ENCODE results near the gene SHROOM2.

SHROOM2 gene

DNA sequence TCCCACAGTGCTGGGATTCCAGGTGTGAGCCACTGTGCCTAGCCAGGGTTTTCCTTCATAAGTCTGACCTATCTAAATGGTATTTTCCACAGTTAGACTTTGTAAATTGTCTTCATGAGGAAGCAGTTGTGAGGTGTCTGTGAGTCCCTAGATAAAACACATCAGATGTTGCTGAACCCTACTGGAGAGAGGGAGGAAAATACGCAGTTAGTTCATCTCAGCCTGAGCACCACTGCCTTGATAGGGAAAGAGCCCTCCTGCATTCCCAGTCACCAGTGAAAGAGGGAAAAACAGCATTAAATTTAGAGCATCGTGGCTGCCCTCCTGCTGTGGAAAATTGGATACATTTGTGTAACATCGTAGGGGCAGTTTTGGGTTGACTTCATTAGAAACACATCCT, 149.2 kb downstream of the SHROOM2 start:
- in situ Hi-C loops (cut with MboI; ENCODE audit: low sequenced_read_pairs), result no loop called here

DNA sequence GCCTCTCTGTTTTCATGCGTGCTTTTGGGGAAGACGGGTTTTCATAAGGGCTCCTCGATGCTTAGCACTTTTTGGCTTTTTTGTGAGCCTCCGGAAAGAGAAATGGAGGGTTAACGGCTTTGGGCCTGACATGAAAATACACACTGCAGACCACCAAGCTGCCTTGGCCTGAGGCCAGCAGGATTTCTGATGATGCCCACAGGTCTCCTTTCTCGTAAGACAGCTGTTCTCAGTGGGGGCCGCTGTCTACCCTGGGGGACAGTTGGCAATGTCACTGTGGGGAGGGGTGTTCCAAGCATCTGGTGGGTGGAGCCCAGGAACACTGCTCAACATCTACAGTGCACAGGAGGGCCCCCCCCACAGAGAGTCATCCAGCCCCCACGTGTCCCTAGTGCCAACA, 151.5 kb downstream of the SHROOM2 start:
- in situ Hi-C loops (cut with MboI; ENCODE audit: low sequenced_read_pairs), result no loop called here

DNA sequence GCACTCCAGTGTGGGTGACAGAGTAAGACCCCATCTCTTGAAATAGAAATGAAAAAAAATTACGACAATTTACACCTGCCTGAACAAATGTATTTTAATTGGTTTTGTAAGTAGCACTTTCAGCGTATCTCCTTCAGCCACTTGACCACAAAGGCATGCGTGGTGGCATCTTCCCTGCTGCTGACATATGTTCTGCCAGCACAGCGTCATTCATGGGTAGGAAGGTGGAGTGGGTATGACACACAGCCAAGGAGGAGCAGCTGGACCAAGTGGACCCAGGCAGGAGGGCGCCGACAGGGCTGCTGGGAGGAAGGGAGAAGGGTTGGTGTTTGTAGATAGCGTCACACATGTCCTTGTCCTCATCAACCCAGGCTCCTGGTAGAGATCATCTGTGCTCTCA, 152.3 kb downstream of the SHROOM2 start:
- in situ Hi-C loops (cut with MboI; ENCODE audit: low sequenced_read_pairs), result no loop called here

DNA sequence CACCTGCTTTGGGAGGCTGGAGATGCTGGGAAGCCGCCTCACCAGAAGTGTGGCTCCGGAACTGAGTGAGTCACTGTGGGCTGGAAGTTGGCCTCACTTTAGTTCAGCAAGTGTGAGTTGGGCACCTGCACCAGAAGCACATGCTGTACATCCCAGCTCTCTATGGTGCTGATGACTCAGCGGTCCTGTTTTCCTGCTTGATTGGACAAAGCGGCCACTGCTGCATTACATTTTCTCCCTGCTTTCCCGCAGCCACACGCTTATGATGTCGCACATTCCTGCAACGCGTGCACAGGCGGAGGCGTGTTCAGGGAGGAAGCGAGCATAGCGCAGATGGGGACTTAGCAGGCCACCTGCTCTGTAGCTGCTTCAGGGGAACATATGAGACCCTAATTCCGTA, 154.2 kb downstream of the SHROOM2 start:
- in situ Hi-C loops (cut with MboI; ENCODE audit: low sequenced_read_pairs), result no loop called here

DNA sequence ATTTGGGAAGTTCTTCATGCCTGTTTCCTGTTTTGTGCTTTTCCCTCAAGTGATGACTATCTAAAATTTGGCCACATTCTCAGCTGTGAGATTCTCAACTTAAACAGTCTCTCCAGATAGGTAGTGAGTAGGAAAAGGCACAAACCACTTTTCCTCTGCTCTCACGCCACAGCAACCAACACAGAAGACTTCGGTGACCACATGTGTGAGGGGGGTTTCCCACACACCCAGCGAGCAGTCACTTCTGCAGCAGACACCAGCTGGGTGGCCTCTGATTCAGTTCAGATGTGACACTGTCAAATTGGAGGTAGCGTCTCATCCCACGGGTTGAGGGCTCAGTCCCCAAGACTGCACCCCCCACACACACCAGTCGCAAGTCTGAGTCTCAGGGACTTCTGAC, 155.9 kb downstream of the SHROOM2 start:
- in situ Hi-C loops (cut with MboI; ENCODE audit: low sequenced_read_pairs), result no loop called here

DNA sequence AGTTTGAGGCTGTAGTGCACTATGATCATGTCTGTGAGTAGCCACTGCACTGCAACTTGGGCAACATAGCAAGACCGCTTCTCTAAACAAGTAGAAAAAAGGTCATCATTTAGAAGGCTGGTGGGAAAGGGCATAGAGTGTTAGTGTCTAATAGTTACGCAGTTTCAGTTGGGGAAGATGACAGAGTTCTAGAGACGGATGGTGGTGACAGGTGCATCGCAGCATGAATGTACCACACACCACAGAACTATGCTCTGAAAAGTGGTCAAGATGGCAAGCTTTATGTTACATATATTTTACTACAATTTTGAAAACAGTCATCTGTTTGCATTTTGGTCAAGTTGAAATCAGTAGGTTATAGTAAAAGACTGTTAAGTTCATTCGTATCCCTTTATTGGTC, 157.2 kb downstream of the SHROOM2 start:
- in situ Hi-C loops (cut with MboI; ENCODE audit: low sequenced_read_pairs), result no loop called here

DNA sequence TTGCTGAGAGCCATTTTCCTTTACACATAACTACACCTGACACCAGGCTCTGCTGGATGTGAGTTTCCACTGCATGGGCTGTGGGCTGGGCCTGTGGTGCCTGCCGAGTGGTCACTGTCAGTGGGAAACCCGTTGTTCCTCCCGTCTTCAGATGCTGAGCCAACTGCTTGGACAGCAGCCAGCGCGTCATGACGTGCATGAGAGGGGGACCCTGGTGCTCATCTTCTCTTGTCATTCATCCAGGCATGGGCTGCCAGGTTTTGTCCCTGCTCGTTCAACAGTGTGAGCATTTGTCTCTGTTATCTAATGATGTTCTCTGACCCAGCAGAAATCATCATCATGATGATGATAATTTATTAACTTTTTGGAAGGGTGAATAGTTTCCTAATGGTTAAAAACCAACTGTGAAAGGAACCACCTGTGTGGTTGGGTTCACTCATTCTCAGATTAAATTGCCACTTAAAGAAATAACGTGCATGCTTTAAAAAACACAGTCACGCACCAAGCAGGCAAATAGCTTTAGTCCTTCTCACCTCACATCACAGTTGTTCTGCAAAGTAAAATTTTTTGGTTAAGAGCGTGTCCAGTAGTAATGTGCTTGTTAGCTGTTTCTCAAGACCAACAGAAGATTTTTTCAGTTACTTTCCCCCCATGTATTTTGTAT, 161.0 kb downstream of the SHROOM2 start:
- in situ Hi-C loops (cut with MboI; ENCODE audit: low sequenced_read_pairs), result no loop called here

DNA sequence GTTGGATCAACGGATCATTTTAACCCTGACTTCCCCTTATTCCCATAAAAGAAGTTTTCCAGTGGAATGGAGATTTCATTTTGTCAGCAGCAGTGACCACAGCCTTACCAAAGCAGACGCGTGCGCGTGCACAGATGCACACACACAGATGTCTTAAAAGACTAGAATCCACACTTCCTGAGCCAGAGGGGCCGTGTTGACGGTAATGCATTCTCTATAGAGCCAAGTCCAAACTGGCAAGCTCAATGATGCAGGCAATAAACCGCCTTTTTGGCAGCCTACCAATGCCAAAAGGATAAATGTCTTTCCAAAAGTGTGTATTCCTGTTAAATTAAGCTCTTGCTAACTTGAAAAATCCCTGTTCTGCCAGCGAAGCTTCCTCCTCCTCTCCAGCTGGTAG, 162.2 kb downstream of the SHROOM2 start:
- in situ Hi-C loops (cut with MboI; ENCODE audit: low sequenced_read_pairs), result no loop called here

DNA sequence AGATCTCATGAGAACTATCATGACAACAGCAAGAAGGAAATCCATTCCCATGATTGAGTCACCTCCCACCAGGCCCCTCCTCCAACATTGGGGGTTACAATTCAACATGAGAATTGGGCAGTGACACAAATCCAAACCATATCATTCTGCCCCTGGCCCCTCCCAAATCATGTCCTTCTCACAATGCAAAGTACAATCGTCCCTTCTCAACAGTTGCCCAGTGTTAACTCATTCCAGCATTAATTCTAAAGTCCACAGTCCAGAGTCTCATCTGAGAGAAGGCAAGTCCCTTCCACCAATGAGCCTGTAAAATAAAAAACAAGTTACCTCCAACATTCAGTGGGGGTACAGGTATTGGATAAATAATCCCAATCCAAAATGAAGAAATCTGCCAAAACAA, 166.1 kb downstream of the SHROOM2 start:
- in situ Hi-C loops (cut with MboI; ENCODE audit: low sequenced_read_pairs), result no loop called here

DNA sequence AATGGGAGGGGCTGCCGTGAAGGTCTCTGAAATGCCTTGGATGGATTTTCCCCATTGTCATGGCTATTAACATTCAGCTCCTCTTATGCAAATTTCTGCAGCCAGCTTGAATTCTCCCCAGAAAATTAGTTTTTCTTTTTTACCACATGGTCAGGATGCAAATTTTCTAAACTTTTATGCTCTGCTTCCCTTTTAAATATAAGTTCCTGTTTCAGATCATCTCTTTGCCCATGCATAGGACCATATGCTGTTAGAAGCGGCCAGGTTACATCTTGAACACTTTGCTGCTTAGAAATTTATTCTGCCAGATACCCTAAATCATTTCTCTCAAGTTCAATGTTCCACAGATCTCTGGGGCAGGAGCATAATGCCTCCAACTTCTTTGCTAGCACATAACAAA, 167.2 kb downstream of the SHROOM2 start:
- in situ Hi-C loops (cut with MboI; ENCODE audit: low sequenced_read_pairs), result no loop called here

DNA sequence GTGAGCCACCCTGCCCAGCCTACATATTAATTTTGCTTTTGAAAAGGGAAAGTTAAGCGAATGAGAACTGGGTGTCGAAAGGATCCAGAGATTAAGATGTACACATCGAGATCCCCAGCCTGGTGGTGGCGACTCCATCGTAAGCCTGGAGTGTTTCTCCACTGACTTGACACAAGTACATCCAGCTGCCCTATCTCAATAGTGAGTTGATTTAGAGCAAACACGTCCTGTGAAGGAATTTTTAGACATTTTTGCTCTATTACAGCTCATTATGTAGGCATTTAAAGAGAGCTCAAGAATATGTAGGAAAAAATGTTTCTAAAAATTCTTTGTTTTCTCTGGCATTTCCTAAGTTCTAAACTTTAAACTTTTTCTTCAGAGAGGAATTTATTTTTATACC, 169.3 kb downstream of the SHROOM2 start:
- in situ Hi-C loops (cut with MboI; ENCODE audit: low sequenced_read_pairs), result no loop called here

DNA sequence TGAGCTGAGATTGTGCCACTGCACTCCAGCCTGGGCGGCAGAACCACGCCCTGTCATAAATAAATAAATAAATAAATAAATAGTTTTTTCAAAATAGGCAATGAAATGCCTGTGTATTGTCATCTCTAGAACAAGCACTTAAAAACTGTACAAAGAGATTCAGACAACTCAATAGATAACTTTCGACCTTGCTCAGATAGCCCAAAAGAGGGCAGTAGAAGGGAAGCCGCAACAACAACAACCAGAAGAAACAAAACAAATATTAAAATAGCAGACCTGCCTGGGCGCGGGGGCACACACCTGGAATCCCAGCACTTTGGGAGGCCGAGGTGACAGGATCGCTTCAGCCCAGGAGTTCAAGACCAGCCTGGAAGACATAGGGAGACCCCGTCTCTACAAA, 171.5 kb downstream of the SHROOM2 start:
- in situ Hi-C loops (cut with MboI; ENCODE audit: low sequenced_read_pairs), result no loop called here

DNA sequence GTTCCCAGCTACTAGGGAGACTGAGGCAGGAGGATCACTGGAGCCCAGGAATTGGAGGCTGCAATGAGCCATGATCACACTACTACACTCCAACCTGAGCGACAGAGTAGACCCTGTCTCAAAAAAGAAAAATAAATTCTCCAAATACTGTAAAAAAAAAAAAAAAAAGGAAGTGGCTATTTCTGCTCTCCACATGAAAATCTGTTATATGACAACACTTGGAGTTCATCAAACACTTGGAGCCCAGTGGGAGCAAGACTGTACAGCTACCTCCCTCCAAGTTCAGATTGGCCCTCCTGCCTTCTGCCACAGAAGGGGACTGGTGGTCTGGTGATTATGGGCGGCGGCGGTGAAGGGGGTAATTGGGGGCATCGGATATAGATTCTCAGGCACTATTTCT, 172.0 kb downstream of the SHROOM2 start:
- in situ Hi-C loops (cut with MboI; ENCODE audit: low sequenced_read_pairs), result no loop called here

DNA sequence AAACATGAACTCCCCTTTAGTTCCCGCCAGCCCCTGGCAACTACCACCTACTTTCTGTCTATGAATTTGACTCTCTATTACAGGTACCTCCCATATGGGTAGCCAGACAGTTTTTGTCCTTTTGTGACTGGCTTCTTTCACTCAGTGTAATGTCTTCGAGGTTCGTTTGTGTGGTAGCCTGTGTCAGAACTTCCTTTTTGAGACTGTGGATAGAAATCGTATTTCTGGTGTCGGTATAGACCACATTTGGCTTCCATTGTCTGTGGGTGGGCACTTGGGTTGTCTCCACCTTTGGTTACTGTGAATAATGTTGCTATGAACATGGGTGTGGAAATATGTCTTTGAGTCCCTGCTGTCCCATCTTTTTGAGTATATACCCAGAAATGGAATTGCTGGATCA, 175.5 kb downstream of the SHROOM2 start:
- in situ Hi-C loops (cut with MboI; ENCODE audit: low sequenced_read_pairs), result no loop called here

DNA sequence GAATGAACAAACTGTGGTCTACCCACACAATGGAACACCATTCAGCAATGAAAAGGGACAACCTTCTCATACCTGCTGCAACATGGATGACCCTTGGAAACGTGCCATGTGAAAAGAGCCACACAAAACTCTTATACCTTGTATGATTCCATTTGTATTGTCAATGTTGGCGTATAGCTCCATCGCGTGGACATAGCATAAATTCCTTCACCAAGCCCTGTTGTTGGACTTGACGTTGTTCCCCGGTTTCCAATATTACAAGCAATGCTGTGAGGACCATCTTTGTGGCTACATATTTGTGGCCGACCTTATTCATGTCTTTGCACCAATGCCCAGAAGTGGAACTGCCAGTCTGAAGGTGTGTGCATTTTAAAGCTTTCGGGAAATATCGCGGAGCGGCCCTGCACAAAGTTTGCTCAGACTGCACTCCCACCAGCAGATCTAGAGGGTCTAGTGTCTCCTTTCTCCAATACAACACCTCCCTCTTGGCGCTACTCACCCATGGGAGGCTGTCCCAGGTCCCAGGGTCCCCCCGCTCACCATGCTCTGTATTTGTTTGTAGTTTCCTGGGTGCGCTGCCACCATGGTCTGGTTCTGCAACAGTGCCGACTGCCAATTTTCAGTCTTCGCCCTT, 180.7 kb downstream of the SHROOM2 start, which contains the start of gene CLDN34:
CLDN34 (plus strand) TSS at position 584 of the 634 bp plus-strand sequence; CDS start at position 584, 0 bp downstream.
- in situ Hi-C loops (cut with MboI; ENCODE audit: low sequenced_read_pairs), result no loop called here

DNA sequence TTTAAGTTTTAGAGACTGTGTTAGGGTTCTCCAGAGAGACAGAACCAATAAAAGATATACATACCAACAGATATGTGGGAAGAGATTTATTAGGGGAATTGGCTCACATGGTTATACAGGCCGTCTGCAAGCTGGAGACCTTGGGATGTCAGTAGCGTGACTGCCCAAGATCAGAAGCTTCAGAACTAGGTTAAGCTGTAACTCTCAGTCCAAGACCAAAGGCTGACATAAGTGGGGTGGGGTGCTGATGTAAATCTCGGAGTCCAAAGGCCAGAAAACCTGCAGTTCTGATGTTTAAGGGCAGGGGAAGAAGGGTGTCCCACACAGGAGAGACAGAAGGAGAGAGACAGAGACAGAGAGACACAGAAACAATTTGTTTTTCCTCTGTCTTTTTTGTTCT, 191.4 kb downstream of the SHROOM2 start:
- in situ Hi-C loops (cut with MboI; ENCODE audit: low sequenced_read_pairs), result no loop called here

DNA sequence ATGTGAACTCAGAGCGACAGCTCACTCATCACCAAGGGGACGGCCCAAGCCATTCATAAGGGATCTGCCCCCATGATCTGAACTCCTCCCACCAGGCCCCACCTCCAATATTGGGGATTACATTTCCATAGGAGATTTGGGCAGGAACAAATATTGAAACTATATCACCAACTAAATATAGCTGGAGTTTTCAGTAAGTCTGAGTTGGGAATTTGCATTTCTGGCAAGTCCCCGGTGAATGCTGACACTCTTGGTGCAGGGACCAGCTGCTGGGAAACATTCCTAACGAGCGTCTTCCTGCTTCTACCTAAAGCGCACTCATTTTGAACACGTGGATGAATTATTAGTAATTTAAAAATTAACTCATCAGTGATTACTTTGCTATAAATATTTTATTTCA, 194.2 kb downstream of the SHROOM2 start:
- in situ Hi-C loops (cut with MboI; ENCODE audit: low sequenced_read_pairs), result no loop called here

DNA sequence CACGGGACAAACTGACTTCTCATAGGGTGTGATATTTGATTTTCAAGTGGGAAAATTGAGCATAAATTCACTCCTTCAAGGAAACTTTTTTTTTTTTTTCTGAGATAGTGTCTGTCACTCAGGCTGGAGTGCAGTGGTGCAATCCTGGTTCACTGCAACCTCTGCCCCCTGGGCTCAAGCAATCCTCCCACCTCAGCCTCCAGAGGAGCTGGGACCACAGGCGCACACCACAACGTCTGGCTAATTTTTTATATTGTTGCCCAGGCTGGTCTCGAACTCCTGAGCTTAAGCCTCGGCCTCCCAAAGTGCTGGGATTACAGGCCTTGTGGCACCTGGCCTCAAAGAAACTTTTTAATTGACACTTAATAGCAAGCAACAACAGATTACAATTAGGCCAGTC, 194.7 kb downstream of the SHROOM2 start:
- in situ Hi-C loops (cut with MboI; ENCODE audit: low sequenced_read_pairs), result no loop called here

DNA sequence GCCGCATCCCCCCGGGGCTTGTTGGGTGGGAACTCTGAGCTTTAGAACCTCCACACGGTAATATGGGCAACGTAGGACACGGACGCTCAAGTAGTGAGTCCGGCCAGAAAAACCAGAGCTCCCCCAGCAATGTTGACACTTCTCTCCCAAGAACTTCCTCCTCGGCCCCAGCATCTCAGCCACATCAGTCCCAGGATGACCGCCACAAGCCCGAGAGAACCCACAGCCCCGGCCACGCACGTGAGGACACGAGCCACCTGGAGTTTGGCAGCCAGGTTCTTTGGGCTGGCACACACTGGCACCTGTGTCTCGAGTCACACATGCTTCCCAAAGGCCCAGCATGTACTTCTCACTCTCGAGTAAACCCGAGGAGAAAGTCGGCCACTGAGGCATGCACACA, 197.2 kb downstream of the SHROOM2 start:
- in situ Hi-C loops (cut with MboI; ENCODE audit: low sequenced_read_pairs), result no loop called here

DNA sequence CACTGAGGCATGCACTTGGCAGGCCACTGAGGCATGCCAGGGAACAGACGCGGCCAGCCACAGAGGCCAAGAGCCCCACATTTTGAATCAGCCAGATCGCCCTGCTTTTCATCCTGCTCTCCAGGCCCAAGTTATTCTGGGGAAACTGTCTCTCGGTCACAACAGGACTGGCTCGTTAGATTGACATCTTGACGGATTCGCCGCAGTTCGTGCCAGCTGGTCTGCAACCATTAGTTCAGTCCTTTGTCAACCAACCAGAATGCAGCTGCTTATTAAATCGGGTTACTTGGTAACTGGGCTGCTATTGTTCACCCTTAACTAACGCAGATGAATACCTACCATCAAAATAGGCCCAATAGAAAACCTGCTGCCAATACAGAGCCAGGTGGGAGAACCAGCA, 197.6 kb downstream of the SHROOM2 start:
- in situ Hi-C loops (cut with MboI; ENCODE audit: low sequenced_read_pairs), result no loop called here

DNA sequence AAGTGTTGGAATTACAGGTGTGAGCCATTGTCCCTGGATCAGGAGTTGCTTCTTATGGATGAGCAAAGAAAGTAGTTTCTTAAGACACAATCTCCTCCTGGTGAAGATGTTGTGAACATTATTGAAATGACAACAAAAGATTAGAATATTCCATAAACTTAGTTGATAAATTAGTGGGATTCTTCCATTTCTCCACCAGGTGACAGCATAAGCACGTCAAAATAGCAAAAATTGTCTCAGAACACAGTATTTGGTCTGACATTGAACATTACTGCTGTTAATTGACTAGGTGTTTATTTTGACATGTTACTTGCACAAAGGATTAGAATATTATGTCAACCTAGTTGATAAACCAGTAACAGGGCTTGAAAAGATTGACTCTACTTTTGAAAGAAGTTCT, 202.5 kb downstream of the SHROOM2 start:
- in situ Hi-C loops (cut with MboI; ENCODE audit: low sequenced_read_pairs), result no loop called here

DNA sequence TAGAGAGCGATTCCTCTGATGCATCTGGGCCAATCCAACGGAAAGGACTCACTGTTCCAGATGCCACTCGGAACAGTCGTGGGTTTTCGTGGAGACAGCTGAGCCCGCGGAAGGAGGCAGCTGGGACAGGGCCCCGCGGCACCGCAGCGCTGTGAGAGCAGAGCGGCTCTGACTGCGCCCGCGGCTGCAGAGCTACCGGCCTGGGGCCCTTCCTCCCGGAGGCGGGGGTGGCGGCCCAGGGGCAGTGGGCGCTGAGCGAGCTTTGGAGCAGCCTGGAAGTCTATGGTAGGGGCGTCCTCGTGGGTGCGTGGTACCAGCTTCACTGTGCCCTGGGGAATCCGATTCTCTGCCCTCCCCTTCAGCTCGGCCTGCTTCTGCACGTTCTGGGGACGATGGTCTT, 205.8 kb downstream of the SHROOM2 start:
- in situ Hi-C loops (cut with MboI; ENCODE audit: low sequenced_read_pairs), result no loop called here

DNA sequence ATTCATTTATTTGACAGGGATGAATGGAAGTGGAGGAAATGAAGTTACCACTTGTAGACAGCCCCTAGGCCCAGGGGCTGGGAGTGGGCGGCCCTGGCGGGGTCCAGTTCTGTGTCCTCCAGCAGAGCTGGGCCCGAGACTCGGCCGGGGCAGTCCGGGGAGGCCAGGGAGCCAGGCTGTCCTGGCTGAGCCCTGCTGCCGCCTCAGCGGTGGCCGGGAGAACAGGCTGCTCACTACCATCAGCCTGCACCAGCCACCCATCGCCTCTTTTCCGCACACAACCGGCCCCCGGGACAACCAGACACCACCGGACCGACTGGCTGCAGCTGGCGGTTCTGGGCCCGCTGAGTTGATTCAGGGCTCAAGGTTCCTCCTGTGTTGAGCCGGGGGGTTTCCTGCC, 206.5 kb downstream of the SHROOM2 start:
- in situ Hi-C loops (cut with MboI; ENCODE audit: low sequenced_read_pairs), result no loop called here

Measured in hTERT RPE-1 (cell line).